Measurements from ENCODE around the gene NFKB1.

DNA sequence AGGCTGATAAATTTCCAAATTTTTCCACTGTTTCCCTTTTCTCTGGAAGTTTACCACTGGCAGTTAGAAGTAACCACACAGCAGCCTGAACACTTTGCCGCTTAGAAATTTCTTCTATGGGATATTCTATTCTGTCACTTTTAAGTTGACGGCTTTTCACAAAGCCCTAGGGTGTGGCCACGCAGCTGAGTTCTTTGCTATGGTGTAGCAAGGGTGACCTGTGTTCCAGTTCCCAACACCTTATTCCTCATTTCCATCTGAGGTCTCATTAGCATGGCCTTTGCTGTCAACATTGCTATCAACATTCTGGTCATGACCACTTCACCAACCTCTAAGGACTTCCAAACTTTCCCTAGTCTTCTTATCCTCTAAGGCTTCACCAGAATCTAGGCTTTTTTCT is 45.4 kb upstream of the NFKB1 start:
- TF ChIP-seq, protein P1, sequence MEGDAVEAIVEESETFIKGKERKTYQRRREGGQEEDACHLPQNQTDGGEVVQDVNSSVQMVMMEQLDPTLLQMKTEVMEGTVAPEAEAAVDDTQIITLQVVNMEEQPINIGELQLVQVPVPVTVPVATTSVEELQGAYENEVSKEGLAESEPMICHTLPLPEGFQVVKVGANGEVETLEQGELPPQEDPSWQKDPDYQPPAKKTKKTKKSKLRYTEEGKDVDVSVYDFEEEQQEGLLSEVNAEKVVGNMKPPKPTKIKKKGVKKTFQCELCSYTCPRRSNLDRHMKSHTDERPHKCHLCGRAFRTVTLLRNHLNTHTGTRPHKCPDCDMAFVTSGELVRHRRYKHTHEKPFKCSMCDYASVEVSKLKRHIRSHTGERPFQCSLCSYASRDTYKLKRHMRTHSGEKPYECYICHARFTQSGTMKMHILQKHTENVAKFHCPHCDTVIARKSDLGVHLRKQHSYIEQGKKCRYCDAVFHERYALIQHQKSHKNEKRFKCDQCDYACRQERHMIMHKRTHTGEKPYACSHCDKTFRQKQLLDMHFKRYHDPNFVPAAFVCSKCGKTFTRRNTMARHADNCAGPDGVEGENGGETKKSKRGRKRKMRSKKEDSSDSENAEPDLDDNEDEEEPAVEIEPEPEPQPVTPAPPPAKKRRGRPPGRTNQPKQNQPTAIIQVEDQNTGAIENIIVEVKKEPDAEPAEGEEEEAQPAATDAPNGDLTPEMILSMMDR (IDR thresholded peaks at IDR 0.05; ENCODE audit: low read length) = no peak
- TF ChIP-seq EZH2 (IDR thresholded peaks at IDR 0.05; ENCODE audit: borderline replicate concordance, low read length) = no peak
